Ishikawa (cell line): ENCODE measurements around the gene TSPAN11.

Experiments
- EP300 ChIP-seq: IDR thresholded peaks from 2 replicates; pipeline ENCODE4 v1.6.1; 2012; ENCODE audit warnings: borderline replicate concordance
- RAD21 ChIP-seq: IDR thresholded peaks from 2 replicates; pipeline ENCODE4 v1.6.1; 2012; ENCODE audit warnings: low read depth
- TAF1 ChIP-seq: IDR thresholded peaks from 2 replicates; pipeline ENCODE4 v1.6.1; 2012; ENCODE audit warnings: low read depth, mild to moderate bottlenecking
- YY1 ChIP-seq: IDR thresholded peaks from 2 replicates; pipeline ENCODE4 v1.6.1; 2012; ENCODE audit warnings: low read depth
- TF ChIP-seq, protein P1 (sequence below): IDR thresholded peaks from 2 replicates; pipeline ENCODE4 v1.6.1; 2012
- TF ChIP-seq, protein P2 (sequence below): IDR thresholded peaks from 2 replicates; pipeline ENCODE4 v1.6.1; 2012

DNA sequence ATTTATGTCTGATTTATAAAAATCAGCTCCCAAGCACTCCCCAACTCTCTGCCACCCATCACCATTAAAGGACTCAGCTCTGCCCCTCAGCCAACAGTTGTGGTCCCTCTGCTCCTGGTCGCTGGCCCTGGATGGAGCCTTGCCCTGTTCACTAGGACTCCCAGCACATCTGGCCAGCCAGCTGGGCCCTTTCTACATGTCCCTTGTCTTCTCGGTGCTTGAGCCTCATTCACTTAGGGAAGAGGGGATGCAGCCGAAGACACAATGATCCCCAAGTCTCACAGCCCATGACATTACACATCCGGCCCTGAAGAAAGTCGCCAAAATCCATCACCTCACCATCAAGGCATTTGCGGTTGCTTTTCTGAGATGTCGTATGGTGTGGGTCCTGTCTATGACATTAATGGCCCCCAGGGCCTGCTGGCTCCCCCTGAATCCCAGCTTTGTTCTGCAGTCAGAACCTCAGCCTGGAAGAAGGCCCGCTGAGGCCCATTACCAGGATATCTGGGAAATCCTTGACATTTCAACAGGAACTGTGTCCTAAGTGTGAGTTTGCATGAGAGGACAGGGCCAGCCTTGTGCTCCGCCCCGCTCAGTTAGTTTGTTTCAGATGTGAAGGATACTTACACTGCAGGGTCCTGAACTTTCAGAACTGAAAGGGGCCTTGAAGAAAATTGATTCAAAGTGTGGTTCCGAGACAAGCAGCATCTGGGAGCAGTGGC is 19.1 kb downstream of the TSPAN11 start:
- no peak for TF ChIP-seq TAF1
- no peak for TF ChIP-seq YY1
- TF ChIP-seq RAD21 = no peak
- TF ChIP-seq, protein P1, sequence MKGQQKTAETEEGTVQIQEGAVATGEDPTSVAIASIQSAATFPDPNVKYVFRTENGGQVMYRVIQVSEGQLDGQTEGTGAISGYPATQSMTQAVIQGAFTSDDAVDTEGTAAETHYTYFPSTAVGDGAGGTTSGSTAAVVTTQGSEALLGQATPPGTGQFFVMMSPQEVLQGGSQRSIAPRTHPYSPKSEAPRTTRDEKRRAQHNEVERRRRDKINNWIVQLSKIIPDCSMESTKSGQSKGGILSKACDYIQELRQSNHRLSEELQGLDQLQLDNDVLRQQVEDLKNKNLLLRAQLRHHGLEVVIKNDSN = no peak
- TF ChIP-seq EP300 = no peak
- TF ChIP-seq, protein P2, sequence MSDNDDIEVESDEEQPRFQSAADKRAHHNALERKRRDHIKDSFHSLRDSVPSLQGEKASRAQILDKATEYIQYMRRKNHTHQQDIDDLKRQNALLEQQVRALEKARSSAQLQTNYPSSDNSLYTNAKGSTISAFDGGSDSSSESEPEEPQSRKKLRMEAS = no peak
